HT1080 (cell line): ENCODE results near the gene ARHGAP11A. TPM values are rescaled to one million over a fixed set of nuclear protein-coding genes. Genes with fewer than 3 reads are reported as not detected.
"Not testable (repeated sequence)": the region's sequence is repeated elsewhere in the genome, so short reads cannot be mapped to it uniquely, and the experiment has no call there.

Experiments
- DNase-seq: peaks from one replicate; pipeline ENCODE4 v3.0.0-alpha.2; 2015; ENCODE audit warnings: low read depth
- polyA plus RNA-seq, 2 experiments: library from polyadenylated mRNA; depleted of rRNA; stranded (reverse); fragments of >200 nt; gene quantifications; 2 replicates each; pipeline ENCODE4 v1.2.3, GENCODE V29; 2015
- total RNA-seq: library from RNA; depleted of rRNA; stranded (reverse); fragments of >200 nt; shearing (Covaris generic); gene quantifications from 2 replicates; pipeline ENCODE4 v1.2.3, GENCODE V29; 2014; rRNA removed

The ARHGAP11A gene
- 51.2 and 52.1 TPM in 2 replicates for total RNA-seq
- polyA plus RNA-seq (2015; cell fraction: cytosol; rRNA removed) = 35.2 and 46.1 TPM in 2 replicates
- polyA plus RNA-seq (2015; cell fraction: nucleus; rRNA removed) = 43.1 and 54.8 TPM in 2 replicates

- DNase-seq = peak; percentile 83
Measured at GRCh38 chr15:32615051-32615870, at the start of gene ARHGAP11A. Gene ARHGAP11A (plus strand): TSS chr15:32615504. CDS start chr15:32616212, 708 bp downstream.

- not testable (repeated sequence) for DNase-seq
Measured at GRCh38 chr15:32568988-32569387, 46.3 kb upstream of the ARHGAP11A start.

- not testable (repeated sequence) for DNase-seq
Measured at GRCh38 chr15:32578482-32578881, 36.8 kb upstream of the ARHGAP11A start.

- not testable (repeated sequence) for DNase-seq
Measured at GRCh38 chr15:32585844-32586243, 29.5 kb upstream of the ARHGAP11A start.

GRCh38 chr15:32593151-32593550, 22.2 kb upstream of the ARHGAP11A start, which contains the start of gene GOLGA8N:
Gene GOLGA8N (plus strand): TSS chr15:32593456.
- DNase-seq = not testable (repeated sequence)

GRCh38 chr15:32609518-32609917, 5.8 kb upstream of the ARHGAP11A start:
- not testable (repeated sequence) for DNase-seq

- DNase-seq = peak; percentile 41
Measured at GRCh38 chr15:32610719-32611118, 4.6 kb upstream of the ARHGAP11A start.

GRCh38 chr15:32614712-32615050, 623 bp upstream of the ARHGAP11A start:
- DNase-seq = not testable (repeated sequence)

- not testable (repeated sequence) for DNase-seq
Measured at GRCh38 chr15:32615871-32616426, 645 bp downstream of the ARHGAP11A start.

- DNase-seq = no peak
Measured at GRCh38 chr15:32636410-32636809, 21.1 kb downstream of the ARHGAP11A start.

GRCh38 chr15:32636908-32637567, 21.7 kb downstream of the ARHGAP11A start:
- no peak for DNase-seq

GRCh38 chr15:32637704-32638103, 22.4 kb downstream of the ARHGAP11A start:
- DNase-seq = no peak

- DNase-seq = no peak
Measured at GRCh38 chr15:32641517-32642059, 26.3 kb downstream of the ARHGAP11A start, which contains the start of gene SCG5. Gene SCG5 (plus strand): TSS chr15:32641710. CDS start chr15:32643593, 1,883 bp downstream.

- DNase-seq = no peak
Measured at GRCh38 chr15:32642667-32643435, 27.5 kb downstream of the ARHGAP11A start.

- peak; percentile 25 for DNase-seq
Measured at GRCh38 chr15:32643907-32644445, 28.7 kb downstream of the ARHGAP11A start.

- DNase-seq = no peak
Measured at GRCh38 chr15:32646291-32646690, 31.0 kb downstream of the ARHGAP11A start.

- DNase-seq = no peak
Measured at GRCh38 chr15:32649342-32649741, 34.0 kb downstream of the ARHGAP11A start.

- peak; percentile 63 for DNase-seq
Measured at GRCh38 chr15:32651229-32651837, 36.0 kb downstream of the ARHGAP11A start.

- DNase-seq = no peak
Measured at GRCh38 chr15:32652178-32652577, 36.9 kb downstream of the ARHGAP11A start.

GRCh38 chr15:32656091-32656490, 40.8 kb downstream of the ARHGAP11A start:
- DNase-seq = peak; percentile 62
